Measurements from ENCODE around the gene DPT.

DPT gene

DNA sequence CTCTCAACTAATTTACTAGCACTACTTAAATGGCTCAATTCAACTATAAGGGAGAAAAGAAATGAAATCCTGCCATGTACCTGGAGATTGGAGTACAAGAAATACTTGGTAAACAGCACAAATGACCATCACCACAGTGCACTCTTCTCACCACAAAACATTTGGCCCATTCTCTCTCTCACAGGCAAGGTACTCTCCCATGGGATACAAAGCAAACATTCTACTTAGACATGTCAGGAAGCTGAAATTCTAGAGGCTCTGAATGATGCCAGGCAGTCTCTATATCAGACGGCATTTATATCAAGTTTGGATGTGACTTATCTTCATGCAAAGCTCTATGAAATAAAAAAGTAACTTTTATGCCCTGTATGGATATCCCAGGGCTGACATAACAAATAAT is 72.5 kb downstream of the DPT start:
- no peak for DNase-seq (ENCODE audit: low read depth)

DNA sequence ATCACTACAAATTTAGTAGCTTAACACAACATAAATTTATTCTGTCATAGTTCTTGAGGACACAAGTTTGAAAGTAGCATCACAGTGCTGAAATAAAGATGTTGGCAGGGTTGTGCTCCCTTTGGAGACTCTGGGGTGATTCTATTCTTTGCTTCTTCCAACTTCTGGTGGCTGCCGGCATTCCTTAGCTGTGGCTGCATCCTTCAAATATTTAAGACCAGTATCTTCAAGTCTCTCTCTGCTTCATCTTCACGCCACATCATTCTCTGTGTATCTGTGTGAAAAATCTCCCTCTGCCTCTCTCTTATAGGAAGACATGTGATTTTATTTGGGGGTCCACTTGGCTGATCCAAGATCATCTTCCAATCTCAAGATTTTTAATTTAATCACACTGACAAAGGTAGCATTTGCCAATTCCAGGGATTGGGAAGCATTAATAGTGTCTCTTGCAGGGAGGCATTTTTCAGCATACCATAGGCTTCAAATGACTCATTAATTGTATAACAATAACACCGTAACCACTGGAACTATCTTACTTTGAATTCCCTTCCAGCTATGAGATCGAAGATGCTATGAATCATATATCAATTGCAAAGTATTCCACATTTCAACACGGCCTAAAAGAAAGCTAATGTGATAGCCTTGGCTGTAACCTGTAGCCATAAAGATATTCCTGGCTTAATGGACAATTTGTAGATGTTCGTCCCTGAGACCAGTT is 74.6 kb downstream of the DPT start:
- DNase-seq (ENCODE audit: low read depth): no peak

DNA sequence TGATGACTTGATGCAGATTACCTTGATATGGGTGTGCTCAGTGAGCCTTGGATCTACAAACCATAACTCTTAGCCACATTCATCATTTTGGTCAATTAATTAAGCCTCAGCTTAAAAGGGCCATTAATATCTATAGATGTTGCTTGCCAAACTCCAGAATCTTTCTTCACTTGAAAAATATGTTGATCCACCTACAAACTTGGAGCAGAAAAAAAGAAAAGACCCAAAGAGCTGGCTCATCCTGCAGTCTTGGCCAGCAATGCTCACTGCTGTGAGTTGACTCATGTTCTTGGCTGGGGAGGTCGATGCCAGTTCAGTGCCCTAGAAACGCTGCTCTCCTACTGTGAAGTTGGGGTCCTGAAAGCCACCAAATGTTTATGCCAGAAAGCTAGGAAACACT is 75.4 kb downstream of the DPT start:
- DNase-seq (ENCODE audit: low read depth): no peak

DNA sequence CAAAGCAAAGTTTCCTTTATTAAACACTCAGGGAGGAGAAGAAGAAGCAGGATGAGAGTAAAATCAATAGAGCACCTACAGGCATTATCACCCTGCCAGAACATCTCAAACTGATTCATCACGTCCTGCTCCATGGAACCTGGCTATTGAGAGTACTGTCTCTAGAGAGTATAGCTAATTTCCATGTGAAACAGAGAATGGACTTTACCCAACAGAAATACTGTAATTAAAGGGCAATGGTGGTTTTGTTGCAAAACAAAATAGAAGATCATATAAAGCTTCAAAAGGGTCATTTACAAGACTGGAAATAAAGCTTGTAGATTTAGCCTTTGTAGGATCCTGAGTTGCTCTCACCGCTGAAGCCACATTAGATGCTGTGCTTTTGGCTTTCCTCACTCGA is 83.3 kb downstream of the DPT start:
- DNase-seq (ENCODE audit: low read depth): no peak

All from stimulated activated CD8-positive, alpha-beta memory T cell treated with anti-CD3 and anti-CD28 coated beads, Interleukin-12 subunit alpha, Interleukin-12 subunit beta, amount 100 ng/mL, for 1 hour (primary cell).